ENCODE data around the gene GPR4.
A peak's percentile ranks its signal among the peaks of the same experiment; 100 is the strongest.

GPR4 gene

GRCh38 chr19:45587873-45588272 is 14.1 kb downstream of the GPR4 start:
- no peak for DNase-seq

GRCh38 chr19:45585158-45585577 is 16.8 kb downstream of the GPR4 start:
- no peak for DNase-seq

GRCh38 chr19:45584332-45585157 is 17.5 kb downstream of the GPR4 start, which contains the start of gene OPA3:
TSS of gene OPA3 (minus strand) at chr19:45584802. CDS start at chr19:45584764, 38 bp downstream.
- peak; percentile 100 for DNase-seq

- DNase-seq, result no peak
Observed at GRCh38 chr19:45581576-45581975, 20.4 kb downstream of the GPR4 start.

GRCh38 chr19:45578861-45579260 is 23.2 kb downstream of the GPR4 start:
- no peak for DNase-seq

GRCh38 chr19:45577111-45577905 is 24.7 kb downstream of the GPR4 start:
- no peak for DNase-seq

GRCh38 chr19:45576682-45577081 is 25.3 kb downstream of the GPR4 start:
- no peak for DNase-seq

- no peak for DNase-seq
Observed at GRCh38 chr19:45575216-45575615, 26.8 kb downstream of the GPR4 start.

- DNase-seq, result no peak
Observed at GRCh38 chr19:45574526-45574925, 27.5 kb downstream of the GPR4 start.

GRCh38 chr19:45571457-45572220 is 30.4 kb downstream of the GPR4 start:
- no peak for DNase-seq

- DNase-seq, result peak; percentile 45
Observed at GRCh38 chr19:45569619-45570421, 32.2 kb downstream of the GPR4 start.

- no peak for DNase-seq
Observed at GRCh38 chr19:45568732-45569131, 33.3 kb downstream of the GPR4 start.

- DNase-seq, result no peak
Observed at GRCh38 chr19:45567609-45568008, 34.4 kb downstream of the GPR4 start.

GRCh38 chr19:45564131-45564780 is 37.8 kb downstream of the GPR4 start:
- DNase-seq, result no peak

- no peak for DNase-seq
Observed at GRCh38 chr19:45560686-45561085, 41.3 kb downstream of the GPR4 start.

GRCh38 chr19:45560038-45560437 is 42.0 kb downstream of the GPR4 start:
- DNase-seq, result no peak

GRCh38 chr19:45558399-45558878 is 43.6 kb downstream of the GPR4 start:
- DNase-seq, result peak; percentile 40

GRCh38 chr19:45556835-45557234 is 45.2 kb downstream of the GPR4 start:
- no peak for DNase-seq

- DNase-seq, result no peak
Observed at GRCh38 chr19:45554481-45554880, 47.5 kb downstream of the GPR4 start.

- DNase-seq, result peak; percentile 52
Observed at GRCh38 chr19:45553464-45553863, 48.5 kb downstream of the GPR4 start.

GRCh38 chr19:45547965-45548609 is 53.9 kb downstream of the GPR4 start:
- DNase-seq, result no peak

All from retina (tissue), 1 donor.